K562 (cell line): ENCODE results near the gene RPS4Y1. TPM values are rescaled to one million over a fixed set of nuclear protein-coding genes. Genes with fewer than 3 reads are reported as not detected.

Source experiments
- ATAC-seq: fragments of 200-7000 bp; cut with Tn5 transposase; 3 replicates; pipeline ENCODE4 v1.9.1; 2020; ENCODE audit warnings: moderate library complexity
- BruUV-seq: library from RNA; stranded (reverse); fragments of 400-500 nt; replicated peaks from 2 replicates; lab custom pipeline; 2021; lab: Mats Ljungman, UMichigan
- CTCF ChIA-PET: fragments of 300-600 bp; formaldehyde crosslinking; extraction: SDS; loops from one replicate; lab custom pipeline; 2021; ENCODE audit warnings: low intra/inter-chr PET ratio; lab: Yijun Ruan, JAX
- POLR2A ChIA-PET: fragments of 300-600, 350-650 bp; sonication (Branson Sonifier 250); formaldehyde crosslinking; extraction: SDS; loops from one replicate; lab custom pipeline; 2021; ENCODE audit warnings: antibody characterized with exemption, inconsistent platforms; lab: Yijun Ruan, JAX
- DNase-seq, 4 experiments: peaks; one replicate each; pipeline versions ENCODE4 v3.0.0 to v3.0.0-alpha.2; 2011 to 2018; ENCODE audit warnings: low spot score in 3 of 4, mixed read lengths in 3 of 4; ENCODE audit errors: extremely low read depth in 1 of 4
- FAIRE-seq: peaks from 2 replicates; lab custom pipeline; 2011; peaks lifted over from hg19 to GRCh38; lab: Jason Lieb, UNC
- H2AFZ ChIP-seq: 2 replicates; pipeline ENCODE4 v1.6.0; 2011; ENCODE audit warnings: low read depth, low read length, control low read depth, inconsistent platforms
- H3K27ac ChIP-seq: fragments of 200-600 bp; 3 replicates; pipeline ENCODE4 v1.8.0; 2011; ENCODE audit warnings: low read depth, mild to moderate bottlenecking, control low read depth, inconsistent platforms, low read length, moderate library complexity, mixed read lengths; ENCODE audit errors: extremely low read depth
- H3K27me3 ChIP-seq, 2 experiments: fragments of 300-600 bp in 1 of 2; 2 replicates in 1 of 2; 3 replicates in 1 of 2; pipeline versions ENCODE4 v1.6.0 to v1.8.0; 2011; ENCODE audit warnings: inconsistent platforms in 2 of 2, low read length in 2 of 2, mild to moderate bottlenecking in 1 of 2, mixed read lengths in 1 of 2, moderate library complexity in 1 of 2; ENCODE audit not compliant: control insufficient read depth in 2 of 2, insufficient read depth in 2 of 2
- H3K36me3 ChIP-seq: fragments of 300-600 bp; 3 replicates; pipeline ENCODE4 v1.8.0; 2011; ENCODE audit warnings: mild to moderate bottlenecking, low read length, inconsistent platforms; ENCODE audit not compliant: control insufficient read depth, insufficient read depth
- H3K4me1 ChIP-seq, 2 experiments: fragments of 200-600 bp in 1 of 2; replicated peaks in 1 of 2; 2 replicates in 1 of 2; 3 replicates in 1 of 2; pipeline versions ENCODE4 v1.5.1 to v1.8.0; 2011; ENCODE audit warnings: inconsistent platforms in 2 of 2, low read length in 2 of 2, mild to moderate bottlenecking in 1 of 2, mixed read lengths in 1 of 2, moderate library complexity in 1 of 2; ENCODE audit not compliant: control insufficient read depth in 2 of 2, insufficient read depth in 2 of 2
- H3K4me2 ChIP-seq: 2 replicates; pipeline ENCODE4 v1.6.1; 2011; ENCODE audit warnings: low read length, control low read depth, inconsistent platforms, mixed read lengths; ENCODE audit not compliant: insufficient read depth
- H3K4me3 ChIP-seq: fragments of 200-600 bp; sonication (generic), shearing (Covaris generic); 2 replicates; pipeline ENCODE4 v1.5.1; 2016; ENCODE audit warnings: control low read depth, inconsistent platforms
- H3K79me2 ChIP-seq: fragments of 200-600 bp; 3 replicates; pipeline ENCODE4 v1.8.0; 2011; ENCODE audit warnings: low read length, inconsistent platforms; ENCODE audit not compliant: control insufficient read depth, insufficient read depth
- H3K9ac ChIP-seq, 2 experiments: 2 replicates each; pipeline versions ENCODE4 v1.6.0 to v1.6.1; 2011; ENCODE audit warnings: low read depth in 2 of 2, low read length in 2 of 2, control low read depth in 1 of 2, inconsistent platforms in 1 of 2, mild to moderate bottlenecking in 1 of 2, mixed read lengths in 1 of 2; ENCODE audit not compliant: insufficient read depth in 1 of 2
- H3K9me1 ChIP-seq: one replicate; pipeline ENCODE4 v1.6.0; 2011; ENCODE audit warnings: inconsistent platforms, mild to moderate bottlenecking, low read length, moderate library complexity; ENCODE audit not compliant: control insufficient read depth, insufficient read depth
- H3K9me3 ChIP-seq: replicated peaks from 2 replicates; pipeline ENCODE4 v1.5.1; 2011; ENCODE audit warnings: low read depth, low read length, inconsistent platforms; ENCODE audit not compliant: control insufficient read depth, insufficient read depth
- H4K20me1 ChIP-seq: replicated peaks from 2 replicates; pipeline ENCODE4 v1.6.1; 2011; ENCODE audit warnings: low read length, inconsistent platforms, mixed read lengths; ENCODE audit not compliant: control insufficient read depth, insufficient read depth
- BCOR ChIP-seq: fragments of 450-650 bp; IDR thresholded peaks from 2 replicates; pipeline ENCODE4 v1.6.1; 2016
- BRCA1 ChIP-seq, 2 experiments: fragments of 450-650 bp in 1 of 2; sonication (generic) in 1 of 2; formaldehyde crosslinking in 1 of 2; IDR thresholded peaks; 2 replicates each; pipeline versions ENCODE4 v1.5.0 to v1.6.1; 2017 to 2020; ENCODE audit warnings: mild to moderate bottlenecking in 1 of 2, missing genetic modification reagents in 1 of 2
- CTBP1 ChIP-seq: fragments of 450-650 bp; IDR thresholded peaks from 2 replicates; pipeline ENCODE4 v1.6.1; 2016; ENCODE audit warnings: borderline replicate concordance
- HNRNPK ChIP-seq: fragments of 200-400 bp; formaldehyde crosslinking; IDR thresholded peaks from one replicate; pipeline ENCODE4 v1.6.1; 2018; ENCODE audit warnings: mild to moderate bottlenecking, low read depth, low read length; ENCODE audit not compliant: poor library complexity, severe bottlenecking
- MAFF ChIP-seq: IDR thresholded peaks from 2 replicates; pipeline ENCODE4 v1.6.1; 2012; ENCODE audit warnings: low read length, improper control_type of control experiment
- MCM2 ChIP-seq: fragments of 450-650 bp; IDR thresholded peaks from 2 replicates; pipeline ENCODE4 v1.6.1; 2017; ENCODE audit warnings: low read depth, mild to moderate bottlenecking
- PCBP2 ChIP-seq: fragments of 200-400 bp; formaldehyde crosslinking; IDR thresholded peaks from 2 replicates; pipeline ENCODE4 v1.6.1; 2018; ENCODE audit warnings: low read length, low read depth, mild to moderate bottlenecking, moderate library complexity; ENCODE audit not compliant: poor library complexity, severe bottlenecking
- SAFB ChIP-seq: fragments of 200-400 bp; formaldehyde crosslinking; IDR thresholded peaks from 2 replicates; pipeline ENCODE4 v1.6.1; 2017; ENCODE audit warnings: low read depth, low read length, borderline replicate concordance
- SPI1 ChIP-seq: IDR thresholded peaks from 2 replicates; pipeline ENCODE4 v1.6.1; 2011; ENCODE audit warnings: low read depth, low read length, control low read depth, borderline replicate concordance
- U2AF1 ChIP-seq: fragments of 200-400 bp; formaldehyde crosslinking; optimal IDR thresholded peaks from 2 replicates; pipeline ENCODE3; 2017; ENCODE audit warnings: mild to moderate bottlenecking, low read depth, low read length, moderate library complexity
- YBX1 ChIP-seq: fragments of 450-650 bp; IDR thresholded peaks from 2 replicates; pipeline ENCODE4 v1.7.1; 2016; ENCODE audit warnings: mild to moderate bottlenecking
- WGBS: fragments of 100-300 bp; shearing (Covaris generic); methylation state at CpG from one replicate; pipeline ENCODE4 v1.1.6; 2016; ENCODE audit warnings: low coverage, mixed read lengths; ENCODE audit not compliant: insufficient coverage; ENCODE audit errors: missing lambda C conversion rate; 5-methylcytosine and 5-hydroxymethylcytosine counted together
- in situ Hi-C: fragments of 300-500 bp; cut with MboI; formaldehyde crosslinking; loops from 4 replicates; pipeline ENCODE4 v1.15.0; 2018; ENCODE audit warnings: inconsistent platforms, mixed read lengths
- intact Hi-C: fragments of 100-400 bp; cut with micrococcal nuclease; formaldehyde crosslinking; loops from 2 replicates; pipeline ENCODE4 v1.14.2; 2022
- polyA plus RNA-seq, 8 experiments: library from polyadenylated mRNA; depleted of rRNA in 4 of 8; stranded (reverse) in 5 of 8; unstranded in 3 of 8; fragments of >200 nt; fragmentation: Nextera tagmentation in 2 of 8; fragmentation: Illumina TruSeq in 1 of 8; extraction: Ambion mirVana in 2 of 8; extraction: Trizol in 1 of 8; gene quantifications; 2 replicates each; pipeline versions ENCODE4 v1.2.1 to v1.2.3, GENCODE V29; 2011 to 2014; ENCODE audit warnings: inconsistent platforms in 1 of 8, missing spikeins in 1 of 8
- total RNA-seq, 7 experiments: library from RNA; depleted of rRNA in 6 of 7; stranded (reverse); fragments of >200 nt in 6 of 7; fragmentation: Illumina TruSeq in 2 of 7; extraction: Trizol in 2 of 7; gene quantifications; 2 replicates each; pipeline versions ENCODE4 v1.2.1 to v1.2.3, GENCODE V29; 2011 to 2021; ENCODE audit warnings: low replicate concordance in 1 of 7
- TF ChIP-seq, protein P1 (sequence below): sonication (generic); formaldehyde crosslinking; IDR thresholded peaks from 2 replicates; pipeline ENCODE4 v1.8.0; 2023; ENCODE audit warnings: missing genetic modification reagents, mild to moderate bottlenecking, borderline replicate concordance

The RPS4Y1 gene
- total and polyA plus RNA-seq, 9 of the 15 experiments (the other 6 are each of a cell fraction or from before 2014, with no cell fraction given) = 0.40 TPM; not detected in 8

DNA sequence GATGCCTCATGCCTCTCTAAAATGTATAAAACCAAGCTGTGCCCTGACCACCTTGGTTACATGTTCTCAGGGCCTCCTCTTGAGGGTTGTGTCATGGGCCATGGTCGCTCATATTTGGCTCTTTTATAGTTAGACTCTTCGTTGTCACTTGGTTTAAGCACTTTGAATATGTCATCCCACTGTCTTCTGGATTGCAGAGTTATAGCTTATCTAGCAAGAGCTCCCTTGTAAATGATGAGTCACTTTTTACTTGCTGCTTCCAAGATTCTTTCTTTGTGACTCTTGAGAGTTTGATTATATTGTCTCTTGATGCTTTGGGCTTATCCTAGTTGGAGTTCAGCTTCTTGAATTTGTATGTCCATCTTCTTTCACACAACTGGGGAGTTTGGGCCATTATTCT is 19.1 kb downstream of the RPS4Y1 start:
- H3K27ac ChIP-seq = no peak overlapping the region
- CTCF ChIA-PET = no interaction called here
- BruUV-seq = no TSS peak
- in situ Hi-C loops (no loop called here), intact Hi-C loops (no loop called here)
- DNase-seq (no peak), ATAC-seq (no peak), FAIRE-seq (no peak)
- H3K4me2 ChIP-seq = no peak overlapping the region
- no peak overlapping the region for H3K9ac ChIP-seq
- no peak overlapping the region for H2AFZ ChIP-seq
- POLR2A ChIA-PET = no interaction called here
- H3K27me3 ChIP-seq = no peaks in the 10 kb centered on the region
- H3K4me1 ChIP-seq = no peaks in the 10 kb centered on the region
- H4K20me1 ChIP-seq = no peaks in the 10 kb centered on the region
- no peaks in the 10 kb centered on the region for H3K79me2 ChIP-seq
- H3K9me1 ChIP-seq = no peaks in the 10 kb centered on the region
- WGBS = no CpG with 5 or more reads among the region's 2 CpGs
- H3K36me3 ChIP-seq = no peaks in the 10 kb centered on the region
- no peak overlapping the region for H3K4me3 ChIP-seq
- H3K9me3 ChIP-seq = no peaks in the 10 kb centered on the region
- TF ChIP-seq MCM2 = no peak
- TF ChIP-seq PCBP2 = no peak
- TF ChIP-seq HNRNPK = no peak
- TF ChIP-seq, protein P1, sequence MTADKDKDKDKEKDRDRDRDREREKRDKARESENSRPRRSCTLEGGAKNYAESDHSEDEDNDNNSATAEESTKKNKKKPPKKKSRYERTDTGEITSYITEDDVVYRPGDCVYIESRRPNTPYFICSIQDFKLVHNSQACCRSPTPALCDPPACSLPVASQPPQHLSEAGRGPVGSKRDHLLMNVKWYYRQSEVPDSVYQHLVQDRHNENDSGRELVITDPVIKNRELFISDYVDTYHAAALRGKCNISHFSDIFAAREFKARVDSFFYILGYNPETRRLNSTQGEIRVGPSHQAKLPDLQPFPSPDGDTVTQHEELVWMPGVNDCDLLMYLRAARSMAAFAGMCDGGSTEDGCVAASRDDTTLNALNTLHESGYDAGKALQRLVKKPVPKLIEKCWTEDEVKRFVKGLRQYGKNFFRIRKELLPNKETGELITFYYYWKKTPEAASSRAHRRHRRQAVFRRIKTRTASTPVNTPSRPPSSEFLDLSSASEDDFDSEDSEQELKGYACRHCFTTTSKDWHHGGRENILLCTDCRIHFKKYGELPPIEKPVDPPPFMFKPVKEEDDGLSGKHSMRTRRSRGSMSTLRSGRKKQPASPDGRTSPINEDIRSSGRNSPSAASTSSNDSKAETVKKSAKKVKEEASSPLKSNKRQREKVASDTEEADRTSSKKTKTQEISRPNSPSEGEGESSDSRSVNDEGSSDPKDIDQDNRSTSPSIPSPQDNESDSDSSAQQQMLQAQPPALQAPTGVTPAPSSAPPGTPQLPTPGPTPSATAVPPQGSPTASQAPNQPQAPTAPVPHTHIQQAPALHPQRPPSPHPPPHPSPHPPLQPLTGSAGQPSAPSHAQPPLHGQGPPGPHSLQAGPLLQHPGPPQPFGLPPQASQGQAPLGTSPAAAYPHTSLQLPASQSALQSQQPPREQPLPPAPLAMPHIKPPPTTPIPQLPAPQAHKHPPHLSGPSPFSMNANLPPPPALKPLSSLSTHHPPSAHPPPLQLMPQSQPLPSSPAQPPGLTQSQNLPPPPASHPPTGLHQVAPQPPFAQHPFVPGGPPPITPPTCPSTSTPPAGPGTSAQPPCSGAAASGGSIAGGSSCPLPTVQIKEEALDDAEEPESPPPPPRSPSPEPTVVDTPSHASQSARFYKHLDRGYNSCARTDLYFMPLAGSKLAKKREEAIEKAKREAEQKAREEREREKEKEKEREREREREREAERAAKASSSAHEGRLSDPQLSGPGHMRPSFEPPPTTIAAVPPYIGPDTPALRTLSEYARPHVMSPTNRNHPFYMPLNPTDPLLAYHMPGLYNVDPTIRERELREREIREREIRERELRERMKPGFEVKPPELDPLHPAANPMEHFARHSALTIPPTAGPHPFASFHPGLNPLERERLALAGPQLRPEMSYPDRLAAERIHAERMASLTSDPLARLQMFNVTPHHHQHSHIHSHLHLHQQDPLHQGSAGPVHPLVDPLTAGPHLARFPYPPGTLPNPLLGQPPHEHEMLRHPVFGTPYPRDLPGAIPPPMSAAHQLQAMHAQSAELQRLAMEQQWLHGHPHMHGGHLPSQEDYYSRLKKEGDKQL = no peak
- no peak for TF ChIP-seq BRCA1 (IDR thresholded peaks at IDR 0.05)
- TF ChIP-seq BRCA1 (CRISPR knock-in tag; IDR thresholded peaks at IDR 0.05) = no peak
- no peak for TF ChIP-seq SAFB
- TF ChIP-seq YBX1 = no peak
- no peak for TF ChIP-seq SPI1
- no peak for TF ChIP-seq MAFF
- no peak for TF ChIP-seq CTBP1
- TF ChIP-seq U2AF1 = no peak
- TF ChIP-seq BCOR = no peak
